Raji (cell line): ENCODE measurements around the gene SMYD3.

Experiments
- POLR2A ChIP-seq: IDR thresholded peaks from 2 replicates; pipeline ENCODE4 v1.6.1; 2011; ENCODE audit warnings: low read depth, low read length, control low read depth; ENCODE audit not compliant: insufficient read depth

SMYD3 gene

GRCh38 chr1:246417152-246417812 lies 89.8 kb downstream of the SMYD3 start:
- TF ChIP-seq POLR2A = no peak

DNA sequence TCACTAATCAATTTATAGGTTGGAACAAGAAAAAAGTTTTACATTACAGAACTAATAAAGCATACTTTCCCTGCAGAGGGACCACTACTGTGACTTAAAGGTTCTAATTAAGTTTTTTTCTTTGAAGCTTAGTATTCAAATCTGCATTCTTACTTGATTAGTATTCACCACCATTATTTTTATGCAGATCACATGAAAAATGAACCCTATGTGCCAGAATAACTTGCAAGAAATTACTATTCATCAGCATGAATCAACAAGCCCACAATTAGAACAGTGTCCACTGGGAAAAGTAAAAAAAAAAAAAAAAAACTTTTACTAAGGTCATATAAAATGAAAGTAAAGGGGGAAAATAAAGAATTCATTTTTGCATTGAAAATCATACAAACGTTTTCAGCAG lies 90.8 kb downstream of the SMYD3 start:
- no peak for TF ChIP-seq POLR2A

- no peak for TF ChIP-seq POLR2A
These were observed 92.1 kb downstream of the SMYD3 start for GRCh38 chr1:246415028-246415427.

- TF ChIP-seq POLR2A = no peak
These were observed 93.6 kb downstream of the SMYD3 start for GRCh38 chr1:246413430-246413829.

GRCh38 chr1:246404078-246404477 lies 103.0 kb downstream of the SMYD3 start:
- TF ChIP-seq POLR2A = no peak

DNA sequence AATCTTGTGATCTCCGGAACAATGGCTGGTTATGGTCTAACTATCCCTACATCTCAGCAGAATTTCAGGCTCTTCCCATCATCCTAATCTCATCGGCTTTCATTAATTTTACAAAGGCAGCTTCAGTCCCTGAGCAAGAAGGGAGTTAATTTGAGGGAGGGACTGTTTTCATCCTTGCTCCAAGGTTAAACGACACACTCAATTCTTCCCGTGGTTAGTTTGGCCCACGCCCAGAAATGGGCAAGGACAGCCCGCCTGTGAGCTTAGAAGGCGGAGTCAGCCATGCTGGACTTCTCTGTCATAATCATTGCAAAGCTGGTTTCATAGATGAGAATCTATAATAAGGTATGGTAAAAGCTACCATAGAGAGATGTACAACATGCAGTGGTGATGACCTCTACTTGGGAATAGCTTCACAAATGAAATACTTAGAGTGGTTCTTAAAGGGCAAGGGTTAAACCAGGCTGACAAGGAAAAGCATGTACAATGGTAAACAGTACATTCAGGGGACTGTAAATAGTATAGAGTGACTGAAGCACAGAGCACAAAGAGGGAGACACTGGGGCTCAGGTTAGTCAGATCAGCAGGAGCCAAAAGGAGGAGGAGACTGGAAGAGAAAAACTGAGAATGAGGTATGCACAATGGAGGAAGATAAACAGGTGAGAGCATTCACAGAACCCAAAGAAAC lies 108.8 kb downstream of the SMYD3 start:
- TF ChIP-seq POLR2A = no peak

DNA sequence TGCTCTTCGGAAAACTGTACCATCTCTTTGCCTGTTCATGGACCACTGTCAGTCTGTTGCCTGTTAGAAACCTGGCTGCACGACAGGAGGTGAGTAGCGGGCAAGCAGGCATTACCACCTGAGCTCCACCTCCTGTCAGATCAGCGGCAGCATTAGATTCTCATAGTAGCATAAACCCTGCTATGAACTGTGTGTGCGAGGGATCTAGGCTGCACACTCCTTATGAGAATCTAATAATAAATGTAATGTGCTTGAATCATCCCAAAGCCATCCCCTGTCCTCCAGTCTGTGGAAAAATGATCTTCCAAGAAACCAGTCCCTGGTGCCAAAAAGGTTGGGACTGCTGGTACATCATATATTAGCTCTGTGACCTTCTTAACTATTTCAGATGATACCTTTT lies 110.0 kb downstream of the SMYD3 start:
- TF ChIP-seq POLR2A = no peak

DNA sequence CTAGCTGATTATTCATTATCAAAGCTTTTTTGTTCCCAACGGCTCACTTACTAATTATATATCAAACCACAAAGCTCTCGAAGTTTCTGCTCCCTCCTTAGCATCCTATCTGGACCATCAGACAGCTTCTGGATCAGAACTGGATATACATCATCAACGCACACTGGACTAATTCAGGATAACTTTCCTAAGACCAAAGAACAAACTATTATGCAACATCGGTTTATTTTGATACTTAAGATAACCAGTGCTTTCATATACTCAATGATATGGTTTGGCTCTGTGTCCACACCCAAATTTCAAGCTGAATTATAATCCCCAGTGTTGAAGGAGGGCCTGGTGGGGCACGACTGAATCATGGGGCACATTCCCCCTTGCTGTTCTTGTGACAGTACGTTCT lies 110.8 kb downstream of the SMYD3 start:
- TF ChIP-seq POLR2A = no peak

GRCh38 chr1:246394121-246394520 lies 113.0 kb downstream of the SMYD3 start:
- no peak for TF ChIP-seq POLR2A

DNA sequence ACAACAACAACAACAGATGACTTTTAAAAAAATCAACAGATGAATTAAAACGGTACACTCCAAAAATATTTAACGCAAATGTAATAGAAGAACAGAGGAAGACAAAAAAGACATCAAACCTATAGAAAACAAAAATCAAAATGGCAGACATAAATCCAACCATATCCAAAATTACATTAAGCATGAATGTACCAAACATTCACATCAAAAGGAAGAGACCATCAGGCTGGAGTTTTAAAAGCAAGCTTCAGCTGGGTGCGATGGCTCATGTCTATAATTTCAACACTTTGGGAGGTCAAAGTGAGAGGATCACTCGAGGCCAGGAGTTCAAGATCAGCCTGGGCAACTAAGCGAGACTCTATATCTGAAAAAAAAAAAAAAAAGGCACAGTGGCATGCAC lies 116.2 kb downstream of the SMYD3 start:
- no peak for TF ChIP-seq POLR2A

- no peak for TF ChIP-seq POLR2A
These were observed 122.5 kb downstream of the SMYD3 start for GRCh38 chr1:246384616-246385015.

GRCh38 chr1:246383791-246384190 lies 123.3 kb downstream of the SMYD3 start:
- TF ChIP-seq POLR2A = no peak

- TF ChIP-seq POLR2A = no peak
These were observed 123.9 kb downstream of the SMYD3 start for GRCh38 chr1:246383239-246383589.

DNA sequence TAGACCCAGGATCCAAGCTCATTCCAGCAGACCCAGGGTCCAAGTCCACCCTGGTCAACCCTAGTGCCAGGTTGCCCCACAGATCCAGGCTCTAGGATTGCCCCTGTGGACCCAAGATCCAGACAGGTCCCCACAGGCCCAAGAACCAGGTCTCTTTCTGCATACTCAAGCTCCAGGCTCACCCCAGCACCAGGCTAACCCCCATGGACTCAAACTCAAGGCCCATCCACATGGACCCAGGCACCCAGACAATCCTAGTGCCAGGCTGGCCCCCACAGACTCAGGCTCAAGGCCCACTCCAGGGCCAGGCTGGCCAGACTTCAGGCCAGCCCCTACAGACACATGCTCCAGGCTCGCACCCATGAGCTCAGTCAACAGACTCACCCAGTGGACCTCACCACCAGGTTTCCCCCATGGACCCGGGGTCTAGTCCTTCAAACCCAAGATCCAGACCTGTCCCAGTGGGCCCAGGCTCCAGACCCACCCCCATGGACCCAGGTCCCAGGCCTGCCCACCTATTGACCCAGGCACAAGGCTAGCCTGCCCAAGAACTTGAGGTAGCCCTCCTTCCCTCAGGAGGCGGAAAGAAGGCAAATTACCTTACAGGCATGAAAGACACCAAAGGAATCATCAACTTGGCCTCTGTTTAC lies 124.4 kb downstream of the SMYD3 start:
- no peak for TF ChIP-seq POLR2A

GRCh38 chr1:246381452-246381851 lies 125.6 kb downstream of the SMYD3 start:
- no peak for TF ChIP-seq POLR2A

GRCh38 chr1:246377625-246378153 lies 129.4 kb downstream of the SMYD3 start:
- no peak for TF ChIP-seq POLR2A
